Activated CD8-positive, alpha-beta memory T cell treated with anti-CD3 and anti-CD28 coated beads, Interleukin-2, amount 50 U/mL, for 48 hours (primary cell): Measurements from ENCODE around the gene COL19A1.

Source experiments
- DNase-seq: peaks from one replicate; pipeline ENCODE4 v3.0.0-alpha.2; 2020

COL19A1 gene

DNA sequence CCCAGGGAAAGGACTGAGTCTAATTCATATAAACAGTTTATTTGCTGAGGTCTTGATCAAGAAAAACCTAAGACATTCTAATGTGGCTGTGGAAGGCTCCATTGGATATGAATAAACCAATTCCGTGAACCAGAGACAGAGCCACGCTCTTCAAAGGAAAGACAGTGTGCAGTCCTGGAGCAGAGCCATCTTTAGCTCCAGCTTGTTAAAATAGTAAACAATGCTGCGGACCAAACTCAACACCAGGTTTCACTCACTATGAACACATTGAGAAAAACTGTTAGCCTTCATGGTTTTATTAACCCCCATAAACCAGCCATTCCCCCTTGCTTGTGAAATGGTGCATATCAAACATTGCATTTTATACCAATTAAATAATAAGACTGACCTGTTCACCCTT is 374.7 kb downstream of the COL19A1 start:
- no peak for DNase-seq

DNA sequence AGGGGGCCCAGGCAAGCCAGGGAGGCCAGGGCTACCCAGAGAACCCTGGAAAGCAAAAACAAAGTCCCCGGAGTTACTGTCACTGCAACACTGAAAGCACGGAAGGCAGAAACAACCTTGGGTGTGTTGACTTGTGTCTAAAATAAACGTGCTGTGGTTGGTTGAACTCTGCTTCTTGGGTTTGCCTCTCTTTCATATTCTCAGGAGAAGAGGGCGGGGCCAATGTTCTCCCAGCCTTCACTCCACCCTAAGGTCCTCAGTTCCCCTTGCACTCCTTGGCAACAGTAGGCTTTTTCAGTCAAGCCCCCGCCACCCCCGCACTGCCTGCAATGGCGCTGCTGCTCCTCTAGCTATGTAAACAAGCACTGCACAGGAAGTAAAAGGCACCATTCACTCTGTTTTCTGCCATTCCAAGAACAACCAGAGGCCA is 375.6 kb downstream of the COL19A1 start:
- no peak for DNase-seq

DNA sequence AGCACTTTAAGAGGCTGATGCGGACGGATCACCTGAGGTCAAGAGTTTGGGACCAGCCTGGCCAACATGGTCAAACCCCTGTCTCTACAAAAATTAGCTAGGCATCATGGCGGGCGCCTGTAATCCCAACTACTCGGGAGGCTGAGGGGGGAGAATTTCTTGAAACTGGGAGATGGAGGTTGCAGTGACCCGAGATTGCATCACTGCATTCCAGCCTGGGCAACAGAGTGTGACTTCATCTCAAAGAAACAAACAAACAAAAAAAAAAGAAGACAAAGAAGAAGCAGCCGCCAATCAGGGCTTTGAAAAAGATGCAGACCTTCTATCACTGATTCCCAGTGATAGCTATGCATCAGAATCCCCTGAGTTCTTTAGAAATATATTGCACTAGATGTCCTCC is 379.8 kb downstream of the COL19A1 start:
- no peak for DNase-seq

DNA sequence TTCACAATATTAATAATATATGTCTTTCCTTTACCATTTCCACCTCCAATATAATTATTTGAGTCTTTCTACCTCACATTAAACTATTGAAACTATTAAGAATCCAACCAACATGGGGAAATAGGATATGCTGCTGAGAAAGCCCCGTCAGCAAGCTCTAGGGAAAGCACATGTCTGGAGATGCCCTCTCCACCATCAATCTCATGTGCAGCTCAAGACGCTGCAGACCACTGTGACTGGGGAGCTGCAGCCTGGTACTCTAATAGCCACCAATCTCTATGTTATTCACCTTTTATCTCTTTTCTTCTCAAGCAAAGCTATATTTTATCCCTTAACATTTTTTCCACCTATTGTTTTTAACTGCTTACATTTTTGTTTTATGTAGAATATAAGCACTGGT is 386.2 kb downstream of the COL19A1 start:
- no peak for DNase-seq

- no peak for DNase-seq
Measured at GRCh38 chr6:70253923-70254322, 387.6 kb downstream of the COL19A1 start.

DNA sequence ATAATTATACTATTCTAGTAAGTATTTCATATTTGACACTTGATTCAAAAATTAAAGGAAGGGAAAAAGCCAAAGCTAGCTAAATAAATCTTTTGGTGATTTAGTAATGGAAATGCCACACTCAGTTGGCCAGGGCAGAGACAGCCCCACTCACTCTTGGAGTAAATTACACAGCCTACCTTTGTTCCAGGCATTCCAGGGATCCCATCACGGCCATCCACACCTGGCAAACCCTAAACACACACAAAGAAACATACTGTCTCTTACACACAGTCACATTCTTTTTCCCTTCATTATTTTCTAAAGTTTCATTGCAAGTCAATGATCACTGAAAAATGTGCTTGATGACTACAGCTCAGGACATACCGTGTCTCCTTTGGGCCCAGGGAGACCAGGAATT is 388.4 kb downstream of the COL19A1 start:
- DNase-seq: no peak

DNA sequence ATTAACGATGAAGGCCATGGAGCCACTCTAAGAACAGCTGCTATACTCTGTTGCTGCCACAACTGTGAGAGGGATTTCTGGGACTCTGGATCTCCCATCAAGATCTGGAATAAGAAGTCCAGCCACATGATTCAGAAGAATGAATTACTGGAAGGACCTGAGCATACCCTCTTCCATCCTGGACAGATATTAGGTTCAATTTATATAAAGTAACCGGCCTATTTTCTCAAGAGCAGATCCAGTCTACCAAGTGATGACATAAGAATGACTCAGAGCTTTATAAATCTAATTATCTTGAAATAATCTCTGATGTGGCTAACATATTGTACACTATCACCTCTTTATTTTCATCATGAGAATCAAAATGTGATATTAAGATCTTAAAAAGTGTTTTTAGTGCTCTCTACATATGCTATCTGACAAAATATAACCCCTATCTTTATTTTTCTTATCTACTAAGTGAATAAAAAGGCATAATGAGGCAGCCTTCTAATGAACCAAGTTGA is 391.5 kb downstream of the COL19A1 start:
- DNase-seq: no peak

- no peak for DNase-seq
Measured at GRCh38 chr6:70258483-70258882, 392.1 kb downstream of the COL19A1 start.
